HG02678 (cell line): ENCODE results near the gene LRP1B.

Experiments used
- ATAC-seq: cut with Tn5 transposase; IDR thresholded peaks from one replicate; pipeline ENCODE4 v1.9.1; 2021; ENCODE audit warnings: mild to moderate bottlenecking, moderate library complexity; ENCODE audit not compliant: unreplicated experiment

The LRP1B gene

GRCh38 chr2:142042536-142043199 is 88.1 kb downstream of the LRP1B start:
- no peak for ATAC-seq

DNA sequence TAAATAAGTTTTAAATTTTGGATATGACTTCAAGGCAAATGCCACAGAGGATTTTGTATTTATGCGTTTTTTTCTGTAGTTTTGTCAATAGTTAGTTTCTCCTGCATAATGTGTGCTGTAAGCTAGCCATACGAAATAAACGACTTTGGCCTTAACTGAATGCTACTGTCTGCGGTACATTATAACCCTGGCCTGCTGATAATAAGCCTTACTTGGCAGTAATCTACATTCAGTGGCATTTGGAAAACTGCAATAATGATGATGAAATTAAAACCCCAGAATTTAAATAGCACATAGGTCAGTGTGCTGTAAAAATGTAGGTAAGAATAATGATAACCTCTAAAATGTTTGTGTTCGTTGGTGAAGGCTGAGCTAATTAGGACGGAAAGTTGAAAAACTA is 88.8 kb downstream of the LRP1B start:
- ATAC-seq, result no peak

DNA sequence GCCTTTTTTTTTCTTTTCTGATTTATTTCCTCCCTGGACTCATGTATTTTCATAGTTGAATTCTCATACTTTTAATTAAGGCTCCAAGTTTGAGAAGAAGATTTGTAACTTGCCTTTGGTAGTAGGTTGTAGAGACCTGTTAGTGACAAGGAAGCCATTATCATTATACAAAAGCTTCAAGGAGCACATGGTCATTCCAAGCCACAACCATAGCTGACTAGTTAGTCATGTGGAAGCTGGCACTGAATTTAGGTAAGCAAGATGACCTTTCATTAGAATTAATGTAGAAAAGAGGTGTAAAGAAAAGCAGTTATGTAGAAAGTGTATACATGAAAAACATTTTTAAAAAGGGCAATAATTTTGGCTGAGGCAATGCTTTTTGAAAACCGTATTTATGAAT is 89.7 kb downstream of the LRP1B start:
- no peak for ATAC-seq

DNA sequence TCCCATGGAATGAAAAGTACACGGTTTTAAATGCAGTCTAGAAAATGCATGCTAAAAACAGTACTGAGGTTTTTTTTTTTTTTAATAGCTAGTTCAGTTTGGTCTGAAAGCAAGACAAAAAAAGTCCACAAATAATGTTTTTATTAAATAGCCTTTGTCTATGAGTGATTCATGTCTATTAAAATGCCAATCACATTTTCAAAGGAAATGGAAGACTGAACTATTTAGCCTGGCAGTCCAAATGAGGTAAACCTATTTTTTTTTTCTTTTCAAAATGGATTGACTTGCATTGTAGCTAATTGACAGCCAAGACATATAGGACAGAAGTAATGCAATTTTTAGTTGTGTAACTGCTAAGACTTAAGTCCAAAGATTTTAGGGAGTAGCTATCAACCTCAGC is 90.3 kb downstream of the LRP1B start:
- ATAC-seq, result no peak

DNA sequence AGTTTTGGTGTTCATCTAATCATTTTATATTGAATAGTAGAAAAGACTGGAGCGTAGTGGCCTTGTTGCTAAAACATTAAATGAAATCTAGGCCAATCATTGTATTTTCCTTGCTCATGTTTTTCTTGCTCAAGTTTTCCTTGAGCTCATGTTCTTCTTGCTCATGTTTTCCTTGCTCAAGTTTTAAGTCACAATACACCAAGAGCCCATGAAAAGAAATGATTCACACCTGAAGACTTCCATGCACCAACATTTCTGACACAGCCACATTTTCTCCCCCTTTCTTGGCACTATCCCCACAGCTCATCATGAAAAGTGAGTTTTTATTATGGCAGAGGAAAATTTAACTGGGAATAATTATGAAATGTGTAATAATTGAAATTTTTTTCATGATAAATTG is 92.0 kb downstream of the LRP1B start:
- ATAC-seq, result no peak

DNA sequence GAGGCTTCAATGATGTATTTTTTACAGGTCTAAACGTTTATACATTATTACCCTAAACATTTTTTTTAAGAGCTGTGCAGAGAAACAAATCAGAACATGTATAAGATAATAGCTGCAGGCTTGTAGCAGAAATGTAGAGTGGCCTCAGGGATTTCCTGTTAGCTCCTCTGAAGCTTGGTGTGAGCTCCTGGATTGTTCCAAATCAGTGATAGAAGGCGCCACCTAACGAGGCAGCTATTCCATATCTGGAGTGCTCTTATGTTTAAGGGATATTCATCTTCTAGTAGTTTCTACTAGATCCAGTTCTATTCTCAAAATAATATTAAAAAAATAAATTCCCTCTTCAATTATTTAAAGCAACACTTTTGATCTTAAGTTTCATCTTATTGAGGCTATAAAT is 93.1 kb downstream of the LRP1B start:
- no peak for ATAC-seq

GRCh38 chr2:142037066-142037465 is 93.8 kb downstream of the LRP1B start:
- no peak for ATAC-seq

DNA sequence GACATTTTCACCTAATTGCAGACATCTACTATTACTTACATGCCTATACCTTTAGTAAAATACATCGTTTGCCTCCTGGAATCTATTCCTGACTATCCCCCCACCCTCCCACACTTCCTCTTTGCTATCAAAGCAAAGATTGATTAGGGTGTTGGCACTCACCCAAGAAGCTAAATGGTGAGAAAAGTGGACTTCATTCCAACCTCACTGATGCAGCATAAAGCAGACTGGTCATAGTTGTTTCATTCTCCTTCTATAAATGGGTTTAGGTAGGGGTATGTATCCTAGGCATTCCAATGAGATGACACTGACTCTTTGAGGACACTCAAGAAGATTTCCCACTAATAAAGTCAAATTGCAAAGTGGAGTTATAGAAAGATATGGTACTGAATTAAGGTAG is 97.4 kb downstream of the LRP1B start:
- no peak for ATAC-seq

DNA sequence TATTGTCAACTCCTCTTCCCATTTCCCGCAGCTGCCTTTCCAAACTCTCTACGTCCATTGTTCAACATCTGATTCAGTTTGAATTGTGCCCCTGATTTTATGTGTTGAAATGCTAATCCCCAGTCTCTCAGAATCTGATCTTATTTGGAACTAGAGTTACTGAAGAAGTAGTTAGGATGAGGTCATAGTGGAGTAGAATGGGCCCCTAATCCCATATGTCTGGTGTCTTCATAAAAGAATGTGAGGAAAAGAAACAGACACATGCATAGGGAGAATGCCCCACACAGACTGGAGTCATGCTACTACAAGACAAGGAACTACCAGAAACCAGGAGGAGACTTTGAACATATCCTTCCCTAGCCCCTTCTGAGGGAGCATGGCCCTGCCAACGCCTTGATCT is 99.2 kb downstream of the LRP1B start:
- ATAC-seq, result no peak

DNA sequence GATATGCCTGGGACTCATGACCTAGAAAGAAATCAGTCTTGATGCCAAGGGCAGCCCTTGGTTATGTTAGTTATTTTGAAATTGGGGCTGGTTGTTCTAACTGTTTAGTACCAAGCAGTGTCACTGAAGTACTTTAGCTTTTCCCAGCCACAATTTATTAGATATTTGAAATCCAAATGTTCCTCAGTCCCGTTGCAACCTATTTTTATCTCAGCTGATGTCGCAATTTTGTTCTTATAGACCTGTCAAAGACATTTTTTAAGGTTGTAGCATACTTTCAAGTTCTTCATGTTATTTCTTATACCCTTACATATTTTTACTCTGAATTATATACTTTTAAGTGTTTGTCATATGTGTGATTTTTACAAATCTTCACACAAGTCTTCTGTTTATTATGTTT is 100.1 kb downstream of the LRP1B start:
- ATAC-seq, result no peak

- ATAC-seq, result no peak
These were observed 100.8 kb downstream of the LRP1B start for GRCh38 chr2:142029974-142030373.

DNA sequence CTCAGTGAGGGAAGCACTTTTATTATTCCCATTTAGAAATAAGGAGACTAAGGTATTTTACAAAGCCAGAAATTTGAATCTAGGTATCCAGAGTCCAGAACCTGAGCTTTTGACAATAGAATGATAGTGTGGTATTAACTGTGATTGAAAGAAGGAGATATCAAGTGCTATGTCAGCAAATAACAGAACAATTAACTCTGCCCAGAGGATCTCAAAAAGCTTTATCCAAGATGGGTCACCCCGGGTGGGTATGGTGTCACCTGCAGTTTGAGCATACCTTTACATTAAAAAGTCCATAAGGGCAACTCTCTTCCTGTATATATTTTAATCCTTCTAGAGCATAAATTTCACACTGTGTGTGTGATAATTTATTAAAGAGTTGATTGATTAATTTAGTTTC is 105.4 kb downstream of the LRP1B start:
- no peak for ATAC-seq

DNA sequence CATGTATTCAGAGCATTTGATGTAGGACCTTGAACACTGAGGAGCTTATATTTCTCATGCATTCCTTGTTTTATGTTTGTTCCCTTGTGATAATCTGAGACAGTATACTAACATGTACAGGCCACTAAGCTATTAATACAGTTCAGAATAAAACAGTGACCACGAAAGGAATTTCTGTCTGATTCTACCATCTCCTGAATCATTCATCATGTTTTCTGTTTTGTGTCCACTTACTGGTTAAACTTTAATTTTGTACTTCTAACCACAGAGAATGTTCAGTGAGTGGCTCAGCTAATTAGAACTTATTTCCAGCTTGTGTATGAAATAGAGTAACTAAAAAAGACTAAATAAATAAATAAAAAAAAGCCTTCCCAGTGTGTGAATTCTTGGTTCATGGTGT is 110.4 kb downstream of the LRP1B start:
- no peak for ATAC-seq

DNA sequence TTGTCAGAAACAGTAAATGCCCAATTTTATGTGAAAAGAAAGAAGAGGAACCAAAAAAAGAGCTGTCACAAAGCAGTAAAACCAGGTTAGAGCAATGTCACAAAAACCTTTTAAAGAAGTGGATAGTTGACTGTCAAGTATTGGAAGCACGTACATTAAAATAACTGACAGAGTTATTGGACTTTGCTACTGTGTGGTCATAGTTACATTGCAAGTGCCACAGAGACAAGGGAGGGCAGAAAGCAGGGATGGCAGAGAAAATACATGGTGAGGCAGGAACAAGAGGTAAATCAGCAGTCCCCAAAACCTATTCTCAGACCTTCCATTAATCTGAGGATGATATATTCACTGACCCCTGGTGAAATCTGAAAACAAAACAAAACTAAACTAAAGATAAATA is 116.3 kb downstream of the LRP1B start:
- no peak for ATAC-seq

GRCh38 chr2:142012797-142013196 is 118.0 kb downstream of the LRP1B start:
- ATAC-seq, result no peak

- ATAC-seq, result no peak
These were observed 120.1 kb downstream of the LRP1B start for GRCh38 chr2:142010477-142011270.

- no peak for ATAC-seq
These were observed 122.6 kb downstream of the LRP1B start for GRCh38 chr2:142008135-142008744.

GRCh38 chr2:141994066-141994465 is 136.8 kb downstream of the LRP1B start:
- ATAC-seq, result no peak

DNA sequence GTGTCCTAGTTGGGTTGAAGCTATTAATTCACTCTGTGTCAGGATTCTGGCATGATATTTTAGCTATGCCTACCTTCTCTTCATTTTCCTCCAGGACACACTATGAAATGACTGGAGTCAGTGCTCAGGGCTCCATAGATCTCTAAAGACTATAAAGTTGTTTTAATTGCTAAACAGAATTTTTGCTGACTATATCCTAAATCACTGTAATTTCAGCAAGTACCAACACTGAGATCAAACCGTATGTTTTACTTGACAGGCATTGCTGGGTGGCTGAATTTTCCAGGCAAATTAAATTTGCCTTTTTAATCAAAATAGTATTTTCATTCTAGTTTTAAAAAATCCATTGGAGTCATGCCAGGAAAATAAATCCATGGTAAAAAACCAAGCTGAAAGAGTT is 138.1 kb downstream of the LRP1B start:
- no peak for ATAC-seq

GRCh38 chr2:141968433-141968832 is 162.4 kb downstream of the LRP1B start:
- no peak for ATAC-seq

DNA sequence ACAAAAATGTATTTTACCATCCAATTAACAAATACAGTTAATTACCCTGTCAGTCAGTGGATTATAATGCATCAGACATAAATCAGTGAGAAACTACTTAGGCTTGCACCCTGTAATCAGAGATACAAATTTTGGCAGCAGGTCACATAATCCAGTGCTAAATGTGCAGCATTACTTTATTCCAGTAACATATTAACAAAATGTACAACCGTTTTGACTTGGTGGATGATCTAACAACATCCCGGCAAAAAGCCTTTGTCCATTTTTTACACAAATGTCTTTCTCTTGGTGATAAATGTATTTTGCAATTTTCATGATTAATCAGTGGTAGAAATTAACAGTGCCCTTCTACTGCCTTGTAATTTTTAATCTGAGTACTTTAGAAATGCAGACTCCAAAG is 162.8 kb downstream of the LRP1B start:
- no peak for ATAC-seq

DNA sequence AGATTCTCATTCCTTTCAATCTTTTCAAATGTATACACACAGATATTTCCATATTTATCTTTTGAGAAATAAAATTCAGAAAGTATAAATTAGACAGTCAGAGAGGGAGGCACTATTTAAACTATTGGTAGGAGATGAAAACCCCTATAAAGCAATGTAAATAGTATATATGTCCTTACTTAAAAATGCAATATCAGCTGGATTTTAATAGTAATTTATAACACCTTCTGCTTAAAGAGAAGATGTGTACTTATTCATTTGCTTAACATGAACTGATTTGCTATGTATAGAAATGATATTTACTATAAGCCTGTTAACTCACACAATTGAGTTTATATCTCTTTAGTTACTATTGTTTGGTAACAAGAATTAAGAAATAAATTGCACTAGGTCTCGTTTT is 163.3 kb downstream of the LRP1B start:
- ATAC-seq, result no peak
